ENCODE measurements around the gene HIP1R.

Gene HIP1R

DNA sequence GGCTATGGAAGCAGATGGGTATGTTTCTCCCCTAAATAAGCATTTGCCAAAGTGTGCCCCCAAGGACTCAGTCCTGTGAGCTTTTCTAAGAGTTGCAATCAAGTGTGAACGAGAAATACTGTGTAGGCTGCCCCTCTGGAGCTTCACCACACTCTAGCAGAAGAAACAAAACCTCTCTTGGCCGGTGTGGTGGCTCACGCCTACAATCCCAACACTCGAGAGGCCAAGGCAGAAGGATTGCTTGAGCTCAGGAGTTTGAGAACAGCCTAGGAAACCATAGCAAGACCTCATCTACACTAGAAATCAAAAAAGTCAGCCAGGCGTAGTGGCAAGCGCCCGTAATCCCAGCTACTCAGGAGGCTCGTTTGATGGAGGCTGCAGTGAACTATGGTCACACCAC, 50.9 kb downstream of the HIP1R start:
- ChIA-PET POLR2A (ENCODE audit: low non-redundant PET) (no interaction called here), CTCF (no interaction called here)
- DNase-seq (ENCODE audit: low spot score): no peak
- TF ChIP-seq, protein P1, sequence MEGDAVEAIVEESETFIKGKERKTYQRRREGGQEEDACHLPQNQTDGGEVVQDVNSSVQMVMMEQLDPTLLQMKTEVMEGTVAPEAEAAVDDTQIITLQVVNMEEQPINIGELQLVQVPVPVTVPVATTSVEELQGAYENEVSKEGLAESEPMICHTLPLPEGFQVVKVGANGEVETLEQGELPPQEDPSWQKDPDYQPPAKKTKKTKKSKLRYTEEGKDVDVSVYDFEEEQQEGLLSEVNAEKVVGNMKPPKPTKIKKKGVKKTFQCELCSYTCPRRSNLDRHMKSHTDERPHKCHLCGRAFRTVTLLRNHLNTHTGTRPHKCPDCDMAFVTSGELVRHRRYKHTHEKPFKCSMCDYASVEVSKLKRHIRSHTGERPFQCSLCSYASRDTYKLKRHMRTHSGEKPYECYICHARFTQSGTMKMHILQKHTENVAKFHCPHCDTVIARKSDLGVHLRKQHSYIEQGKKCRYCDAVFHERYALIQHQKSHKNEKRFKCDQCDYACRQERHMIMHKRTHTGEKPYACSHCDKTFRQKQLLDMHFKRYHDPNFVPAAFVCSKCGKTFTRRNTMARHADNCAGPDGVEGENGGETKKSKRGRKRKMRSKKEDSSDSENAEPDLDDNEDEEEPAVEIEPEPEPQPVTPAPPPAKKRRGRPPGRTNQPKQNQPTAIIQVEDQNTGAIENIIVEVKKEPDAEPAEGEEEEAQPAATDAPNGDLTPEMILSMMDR (conservative IDR thresholded peaks at IDR 0.05; ENCODE audit: low read depth): no peak
- H3K27ac ChIP-seq: peak overlapping the region; percentile 100

DNA sequence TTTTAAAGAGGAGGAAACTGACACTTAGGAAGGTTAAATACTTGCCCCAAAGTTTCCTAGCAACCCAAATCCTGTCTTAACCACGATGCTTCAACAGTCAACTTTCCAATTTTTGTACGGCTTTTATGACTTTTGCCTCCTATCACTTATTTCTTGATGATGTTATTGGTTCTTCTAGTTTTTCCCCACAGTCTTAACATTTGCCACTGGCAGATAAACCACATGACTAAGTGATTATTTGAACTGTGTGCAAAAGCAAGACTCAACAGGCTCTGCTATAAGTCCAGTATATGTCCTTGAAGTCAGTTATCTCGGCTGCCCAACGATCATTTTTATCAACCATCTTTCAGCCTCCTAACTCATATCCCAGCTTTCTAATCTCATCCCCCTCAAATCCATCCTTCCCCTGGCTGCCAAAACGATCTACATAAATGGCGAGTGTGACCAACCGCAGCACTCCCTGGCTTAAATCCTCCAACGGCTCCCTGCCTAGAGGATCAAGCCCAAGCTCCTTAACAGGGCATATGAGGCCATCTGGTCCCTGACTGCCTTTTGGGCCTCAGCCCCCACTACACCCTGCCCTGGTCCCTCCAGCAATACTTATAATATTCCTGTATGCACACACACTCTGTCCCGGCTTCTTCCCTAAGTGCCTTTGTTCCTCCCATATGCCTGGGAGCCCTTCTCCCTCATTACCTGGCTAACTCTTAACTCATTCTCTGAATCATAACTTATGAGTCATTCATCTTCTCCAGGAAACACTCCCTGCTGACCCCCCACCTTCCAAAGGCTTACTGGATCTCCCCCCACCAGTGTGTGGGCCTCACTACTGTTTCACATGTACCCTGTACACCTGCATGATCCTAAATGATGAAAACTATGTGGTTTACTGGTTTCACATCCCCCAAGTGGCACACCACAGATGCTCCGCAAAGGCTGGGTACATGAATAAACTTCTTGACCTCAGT, 51.9 kb downstream of the HIP1R start:
- H3K27ac ChIP-seq: peak overlapping the region; percentile 100
- peak; percentile 97 for DNase-seq (ENCODE audit: low spot score)
- TF ChIP-seq, protein P1 (conservative IDR thresholded peaks at IDR 0.05; ENCODE audit: low read depth): no peak
- POLR2A ChIA-PET (ENCODE audit: low non-redundant PET): no interaction called here
- CTCF ChIA-PET: interaction anchor here (0.8 to 0.9 kb wide), 2 partner anchors 19 to 60 kb away, joined by 3 read pairs; no protein-coding TSS in a partner anchor

DNA sequence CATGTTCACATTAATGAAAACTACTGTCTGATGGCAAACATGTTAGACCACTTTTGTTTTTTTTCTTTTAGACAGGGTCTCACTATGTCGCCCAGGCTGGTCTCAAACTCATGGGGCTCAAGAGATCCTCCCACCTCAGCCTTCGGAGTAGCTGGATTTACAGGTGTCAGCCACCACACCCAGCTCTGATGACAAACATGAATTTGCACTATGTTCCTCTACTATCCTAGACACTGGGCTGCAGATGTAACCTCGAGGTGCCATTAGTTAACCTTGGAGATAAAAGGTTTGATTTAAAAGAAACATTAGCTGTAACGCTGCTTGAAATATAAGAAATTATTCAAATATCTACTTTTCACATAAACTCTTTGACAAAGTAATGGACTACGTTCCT, 52.6 kb downstream of the HIP1R start:
- ChIA-PET CTCF (interaction anchor here (0.8 to 1.8 kb wide), 6 partner anchors 20 to 135 kb away, joined by 3 to 7 read pairs (median 4); partner anchors contain the start of gene DENR), POLR2A (ENCODE audit: low non-redundant PET) (no interaction called here)
- TF ChIP-seq, protein P1 (conservative IDR thresholded peaks at IDR 0.05; ENCODE audit: low read depth): no peak
- peak overlapping the region; percentile 100 for H3K27ac ChIP-seq
- DNase-seq (ENCODE audit: low spot score): no peak

DNA sequence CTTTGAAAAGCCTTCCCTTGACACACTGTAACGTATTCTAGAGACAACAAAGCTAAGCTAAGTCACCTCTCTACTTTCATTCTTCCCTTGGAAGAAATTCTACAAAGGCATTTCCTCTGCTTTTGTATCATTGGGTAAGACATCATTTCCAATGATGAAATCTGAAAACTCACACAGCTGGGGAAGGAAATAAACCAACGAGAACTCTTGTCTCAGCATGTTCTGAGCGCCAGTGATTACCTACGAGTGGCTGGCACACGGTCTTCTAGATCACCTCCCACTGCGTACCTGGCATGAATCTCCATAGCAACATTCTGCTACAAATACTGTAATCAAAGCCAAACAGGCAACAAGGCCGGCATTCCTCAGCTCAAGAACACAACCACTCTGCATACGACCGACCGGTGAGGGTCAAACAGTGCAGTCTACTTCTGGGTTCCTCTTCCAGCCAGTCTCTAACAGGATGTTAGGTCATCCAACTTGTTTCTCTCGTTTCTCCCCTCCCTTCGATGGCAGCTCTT, 53.0 kb downstream of the HIP1R start:
- peak overlapping the region; percentile 100 for H3K27ac ChIP-seq
- POLR2A ChIA-PET (ENCODE audit: low non-redundant PET): interaction anchor here (0.5 to 0.7 kb wide), 2 partner anchors 16 to 344 kb away, joined by 3 read pairs; no protein-coding TSS in a partner anchor
- CTCF ChIA-PET: interaction anchor here (0.6 to 1.8 kb wide), 7 partner anchors 21 to 136 kb away, joined by 3 to 7 read pairs (median 3); partner anchors contain the start of gene DENR
- TF ChIP-seq, protein P1 (conservative IDR thresholded peaks at IDR 0.05; ENCODE audit: low read depth): no peak
- DNase-seq (ENCODE audit: low spot score): peak; percentile 98

DNA sequence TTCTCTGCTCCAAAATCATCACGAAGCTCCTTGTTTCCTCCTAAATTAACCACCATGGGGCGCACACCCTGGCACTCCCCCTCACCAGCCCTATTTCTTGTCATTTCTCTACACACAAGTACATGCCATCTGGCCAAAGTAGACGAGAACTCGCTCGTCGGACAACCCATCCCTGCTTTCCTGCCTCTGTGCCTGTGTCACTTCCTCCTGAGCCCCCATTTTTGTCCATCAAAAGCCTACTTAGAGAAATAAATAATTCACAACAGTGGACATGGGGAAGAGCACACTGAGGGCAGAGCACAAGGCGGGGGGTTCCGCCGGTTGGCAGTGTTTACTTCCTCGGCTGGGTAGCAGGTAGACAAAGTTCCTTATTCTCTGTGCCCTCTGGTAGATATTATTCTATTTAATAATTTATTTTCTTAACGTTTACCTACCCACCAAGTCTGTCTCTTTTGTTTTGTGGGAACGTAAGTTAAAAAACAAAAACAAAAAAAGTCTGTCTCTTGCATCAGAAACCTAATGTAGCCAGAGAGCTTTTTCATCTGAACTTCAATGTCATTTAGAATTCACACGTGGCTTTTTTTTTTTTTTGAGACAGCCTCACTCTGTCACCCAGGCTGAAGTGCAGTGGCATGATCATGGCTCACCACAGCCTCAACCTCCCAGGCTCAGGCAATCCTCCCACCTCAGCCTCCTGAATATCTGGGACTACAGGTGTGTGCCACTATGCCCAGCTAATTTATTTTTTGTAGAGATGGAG, 54.7 kb downstream of the HIP1R start:
- no peak for DNase-seq (ENCODE audit: low spot score)
- POLR2A ChIA-PET (ENCODE audit: low non-redundant PET): no interaction called here
- H3K27ac ChIP-seq: peak overlapping the region; percentile 100
- TF ChIP-seq, protein P1 (conservative IDR thresholded peaks at IDR 0.05; ENCODE audit: low read depth): no peak
- CTCF ChIA-PET: interaction anchor here (0.6 to 1.8 kb wide), 7 partner anchors 10 to 63 kb away, joined by 3 to 7 read pairs (median 4); no protein-coding TSS in a partner anchor

Data from RWPE1 (cell line).